ENCODE measurements around the gene RCBTB2. TPM values are rescaled to one million over a fixed set of nuclear protein-coding genes. Genes with fewer than 3 reads are reported as not detected.

The RCBTB2 gene
- total and polyA plus RNA-seq, 2 experiments from 2014 or later, result 8.0 to 9.1 TPM

DNA sequence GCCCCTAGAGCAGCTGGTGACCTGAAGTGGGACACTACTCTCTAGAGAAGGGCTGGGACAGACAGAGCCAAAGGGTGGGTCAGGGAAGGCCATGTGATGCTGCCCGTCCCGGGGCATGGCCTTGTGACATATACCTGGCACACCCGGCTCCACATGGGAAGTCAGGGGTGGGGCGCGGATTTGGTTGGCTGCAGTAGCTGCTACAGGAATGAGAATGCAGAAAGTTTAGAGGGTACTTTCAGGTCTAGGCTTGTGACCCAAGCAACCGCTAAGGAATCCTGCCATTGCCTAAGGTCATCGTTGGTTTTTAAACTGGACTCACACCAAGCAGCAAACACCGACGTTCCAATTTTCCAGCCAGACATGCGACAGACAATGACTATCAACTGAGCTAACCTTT, 25.9 kb downstream of the RCBTB2 start:
- WGBS, 2 experiments (ENCODE audit: low coverage in 1 of 2, low lambda C conversion rate in 2 of 2, missing lambda C conversion rate in 2 of 2), result 95 to 97% methylated on average over 10 of the region's 10 CpGs
- no peak overlapping the region for H3K27ac ChIP-seq
- TF ChIP-seq EZH2 (IDR thresholded peaks at IDR 0.05; ENCODE audit: insufficient read depth, poor library complexity, severe bottlenecking) (no peak), EZH2phosphoT487 (IDR thresholded peaks at IDR 0.05; ENCODE audit: insufficient read depth, low read depth) (no peak)

GRCh38 chr13:48506092-48506701, 26.7 kb downstream of the RCBTB2 start:
- Histone ChIP-seq H3K9ac (no peak overlapping the region), H2AFZ (no peak overlapping the region), H3K9me2 (ENCODE audit: insufficient read depth) (no peaks in the 10 kb centered on the region), H3K27me3 (replicated peaks; ENCODE audit: insufficient read depth) (no peaks in the 10 kb centered on the region), H3K4me3 (no peak overlapping the region), H4K20me1 (ENCODE audit: insufficient read depth) (no peaks in the 10 kb centered on the region), H3K4me2 (ENCODE audit: unreplicated experiment) (no peak overlapping the region), H3K9me3 (ENCODE audit: low read depth) (no peaks in the 10 kb centered on the region), H3K36me3 (ENCODE audit: low read depth) (no peaks in the 10 kb centered on the region), H3K4me1 (ENCODE audit: insufficient read depth) (peaks cover 1% of the 10 kb centered on the region), H3K27ac (no peak overlapping the region), H3F3A (ENCODE audit: insufficient read depth) (peaks cover 11% of the 10 kb centered on the region), H3K79me2 (ENCODE audit: insufficient read depth) (no peaks in the 10 kb centered on the region)
- in situ Hi-C loops (cut with MboI), result no loop called here
- WGBS, 2 experiments (ENCODE audit: low coverage in 1 of 2, low lambda C conversion rate in 2 of 2, missing lambda C conversion rate in 2 of 2), result 97 to 98% methylated on average over 14 of the region's 14 CpGs
- TF ChIP-seq EZH2phosphoT487 (IDR thresholded peaks at IDR 0.05; ENCODE audit: insufficient read depth, low read depth) (no peak), EZH2 (IDR thresholded peaks at IDR 0.05; ENCODE audit: insufficient read depth, poor library complexity, severe bottlenecking) (no peak)
- DNase-seq, result no peak

More for the DNA sequence above, 25.9 kb downstream of the RCBTB2 start:
- peaks cover 3% of the 10 kb centered on the region; the same call in 1 of the 2 replicates for H3F3A ChIP-seq (ENCODE audit: insufficient read depth)
- no peak overlapping the region for H3K4me2 ChIP-seq (ENCODE audit: unreplicated experiment)
- no peaks in the 10 kb centered on the region for H3K9me2 ChIP-seq (ENCODE audit: insufficient read depth)
- no peaks in the 10 kb centered on the region for H3K4me1 ChIP-seq (ENCODE audit: insufficient read depth)
- no peaks in the 10 kb centered on the region for H3K27me3 ChIP-seq (replicated peaks; ENCODE audit: insufficient read depth)
- H3K9me3 ChIP-seq (ENCODE audit: low read depth), result no peaks in the 10 kb centered on the region
- H3K9ac ChIP-seq, result no peak overlapping the region
- no peak overlapping the region for H2AFZ ChIP-seq
- no peak for DNase-seq
- no peak overlapping the region for H3K4me3 ChIP-seq
- no peaks in the 10 kb centered on the region for H3K79me2 ChIP-seq (ENCODE audit: insufficient read depth)
- no peaks in the 10 kb centered on the region for H4K20me1 ChIP-seq (ENCODE audit: insufficient read depth)
- in situ Hi-C loops (cut with MboI), result no loop called here
- no peaks in the 10 kb centered on the region for H3K36me3 ChIP-seq (ENCODE audit: low read depth)

DNA sequence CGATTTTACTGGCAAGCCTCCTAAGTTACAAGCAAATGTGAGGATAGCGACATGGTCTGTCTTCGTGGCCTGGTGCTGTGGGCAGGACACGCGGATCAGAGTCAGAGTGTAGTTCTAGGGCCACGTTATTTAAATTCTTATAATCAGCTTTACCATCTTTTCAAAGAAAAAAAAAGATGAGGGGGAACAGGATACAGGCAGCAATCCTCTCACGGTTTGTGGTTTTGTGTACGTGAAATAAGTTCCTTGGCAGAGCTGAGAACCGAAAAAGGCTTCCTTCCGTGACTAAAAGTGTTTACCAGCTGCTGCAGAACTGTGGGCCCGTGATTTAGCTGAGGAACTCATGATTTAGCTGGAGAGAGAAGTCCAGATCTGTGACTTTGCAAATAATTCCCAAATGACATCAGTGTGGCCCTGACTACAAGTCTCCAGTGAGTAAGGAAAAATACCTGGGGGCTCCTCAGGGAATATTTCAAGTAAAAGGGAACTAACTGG, 27.2 kb downstream of the RCBTB2 start:
- Histone ChIP-seq H3K27me3 (replicated peaks; ENCODE audit: insufficient read depth) (no peaks in the 10 kb centered on the region), H3K9me3 (ENCODE audit: low read depth) (no peaks in the 10 kb centered on the region), H3K4me3 (no peak overlapping the region), H3K9me2 (ENCODE audit: insufficient read depth) (no peaks in the 10 kb centered on the region), H4K20me1 (ENCODE audit: insufficient read depth) (no peaks in the 10 kb centered on the region), H3K4me1 (ENCODE audit: insufficient read depth) (peaks cover 5% of the 10 kb centered on the region), H3K79me2 (ENCODE audit: insufficient read depth) (no peaks in the 10 kb centered on the region), H3K36me3 (ENCODE audit: low read depth) (no peaks in the 10 kb centered on the region), H3K9ac (no peak overlapping the region), H3K27ac (no peak overlapping the region), H3F3A (ENCODE audit: insufficient read depth) (peaks cover 16% of the 10 kb centered on the region), H2AFZ (no peak overlapping the region), H3K4me2 (ENCODE audit: unreplicated experiment) (no peak overlapping the region)
- 81 to 82% methylated on average over 11 of the region's 11 CpGs for WGBS, 2 experiments (ENCODE audit: low coverage in 1 of 2, low lambda C conversion rate in 2 of 2, missing lambda C conversion rate in 2 of 2)
- in situ Hi-C loops (cut with MboI), result no loop called here
- DNase-seq, result peak; percentile 19
- TF ChIP-seq EZH2phosphoT487 (IDR thresholded peaks at IDR 0.05; ENCODE audit: insufficient read depth, low read depth) (no peak), EZH2 (IDR thresholded peaks at IDR 0.05; ENCODE audit: insufficient read depth, poor library complexity, severe bottlenecking) (no peak)

DNA sequence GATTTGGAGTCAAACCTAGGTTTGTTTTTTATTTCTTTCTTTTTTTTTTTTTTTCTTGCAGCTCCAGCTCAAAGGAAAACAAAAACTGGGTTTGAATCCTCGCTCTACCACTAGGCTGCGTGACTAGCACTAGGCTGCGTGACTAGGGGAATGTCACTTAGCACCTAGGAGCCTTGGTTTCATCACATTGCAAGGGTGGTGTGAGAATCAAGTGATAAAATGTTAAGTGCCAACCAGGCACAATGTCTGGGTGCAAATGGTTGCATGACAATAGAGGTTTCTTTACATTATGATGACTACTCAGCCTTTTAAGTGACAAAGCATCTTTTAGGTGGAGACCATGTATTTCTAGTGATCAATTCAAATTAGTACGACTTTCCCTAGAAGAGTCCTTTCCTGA, 27.9 kb downstream of the RCBTB2 start:
- H3K4me2 ChIP-seq (ENCODE audit: unreplicated experiment), result no peak overlapping the region
- H3K79me2 ChIP-seq (ENCODE audit: insufficient read depth), result no peaks in the 10 kb centered on the region
- TF ChIP-seq EZH2 (IDR thresholded peaks at IDR 0.05; ENCODE audit: insufficient read depth, poor library complexity, severe bottlenecking), result no peak
- no peak for TF ChIP-seq EZH2phosphoT487 (IDR thresholded peaks at IDR 0.05; ENCODE audit: insufficient read depth, low read depth)
- whole genome bisulfite sequencing, 2 experiments (ENCODE audit: low coverage in 1 of 2, low lambda C conversion rate in 2 of 2, missing lambda C conversion rate in 2 of 2), result 94 to 96% methylated on average over 4 of the region's 4 CpGs
- H3K9ac ChIP-seq, result no peak overlapping the region
- no peaks in the 10 kb centered on the region for H3K9me2 ChIP-seq (ENCODE audit: insufficient read depth)
- DNase-seq, result no peak
- in situ Hi-C loops (cut with MboI), result no loop called here
- H3K4me3 ChIP-seq, result no peak overlapping the region
- no peaks in the 10 kb centered on the region for H3K27me3 ChIP-seq (replicated peaks; ENCODE audit: insufficient read depth)
- H4K20me1 ChIP-seq (ENCODE audit: insufficient read depth), result no peaks in the 10 kb centered on the region
- H3K36me3 ChIP-seq (ENCODE audit: low read depth), result no peaks in the 10 kb centered on the region
- no peaks in the 10 kb centered on the region for H3K9me3 ChIP-seq (ENCODE audit: low read depth)
- peaks cover 12% of the 10 kb centered on the region for H3K4me1 ChIP-seq (ENCODE audit: insufficient read depth)
- H3K27ac ChIP-seq, result no peak overlapping the region
- no peak overlapping the region for H2AFZ ChIP-seq
- H3F3A ChIP-seq (ENCODE audit: insufficient read depth), result peaks cover 22% of the 10 kb centered on the region

All from GM23248 (cell line).